ENCODE measurements around the gene XPO5.

Gene XPO5

GRCh38 chr6:43623880-43624785 lies 48.3 kb upstream of the XPO5 start:
- TF ChIP-seq CTCF (IDR thresholded peaks at IDR 0.05; ENCODE audit: low read depth, low read length, poor library complexity, severe bottlenecking) (no peak), EZH2phosphoT487 (IDR thresholded peaks at IDR 0.05; ENCODE audit: borderline replicate concordance, low read length) (no peak)
- H3K36me3 ChIP-seq (ENCODE audit: control insufficient read depth, low read length), result peaks cover 88% of the 10 kb centered on the region
- H3K79me2 ChIP-seq (ENCODE audit: control insufficient read depth, low read length), result peaks cover 24% of the 10 kb centered on the region
- H3F3A ChIP-seq (ENCODE audit: control insufficient read depth, insufficient read depth), result peaks cover 17% of the 10 kb centered on the region
- H3K4me2 ChIP-seq (ENCODE audit: low read length), result no peak overlapping the region
- no peak overlapping the region for H3K4me3 ChIP-seq (ENCODE audit: low read length)
- H3K9me2 ChIP-seq (replicated peaks; ENCODE audit: control insufficient read depth, low read length), result no peaks in the 10 kb centered on the region
- no peaks in the 10 kb centered on the region for H3K27me3 ChIP-seq (ENCODE audit: control insufficient read depth, low read length)
- H3K9me3 ChIP-seq (ENCODE audit: control insufficient read depth, insufficient read depth, low read length), result no peaks in the 10 kb centered on the region
- H3K4me1 ChIP-seq (ENCODE audit: control insufficient read depth, low read length), result peaks cover 12% of the 10 kb centered on the region
- no peak overlapping the region for H3K27ac ChIP-seq (ENCODE audit: low read depth, low read length)
- H4K20me1 ChIP-seq (ENCODE audit: control insufficient read depth, insufficient read depth, low read depth, low read length), result no peaks in the 10 kb centered on the region

GRCh38 chr6:43622541-43622940 lies 46.7 kb upstream of the XPO5 start:
- no peaks in the 10 kb centered on the region for H3K9me2 ChIP-seq (replicated peaks; ENCODE audit: control insufficient read depth, low read length)
- H3K36me3 ChIP-seq (ENCODE audit: control insufficient read depth, low read length), result peaks cover 80% of the 10 kb centered on the region
- TF ChIP-seq CTCF (IDR thresholded peaks at IDR 0.05; ENCODE audit: low read depth, low read length, poor library complexity, severe bottlenecking) (no peak), EZH2phosphoT487 (IDR thresholded peaks at IDR 0.05; ENCODE audit: borderline replicate concordance, low read length) (no peak)
- peaks cover 21% of the 10 kb centered on the region for H3F3A ChIP-seq (ENCODE audit: control insufficient read depth, insufficient read depth)
- H3K79me2 ChIP-seq (ENCODE audit: control insufficient read depth, low read length), result peaks cover 12% of the 10 kb centered on the region
- H3K4me3 ChIP-seq (ENCODE audit: low read length), result no peak overlapping the region
- H3K27ac ChIP-seq (ENCODE audit: low read depth, low read length), result no peak overlapping the region
- no peaks in the 10 kb centered on the region for H3K27me3 ChIP-seq (ENCODE audit: control insufficient read depth, low read length)
- peaks cover 7% of the 10 kb centered on the region for H3K4me1 ChIP-seq (ENCODE audit: control insufficient read depth, low read length)
- H3K9me3 ChIP-seq (ENCODE audit: control insufficient read depth, insufficient read depth, low read length), result no peaks in the 10 kb centered on the region
- H4K20me1 ChIP-seq (ENCODE audit: control insufficient read depth, insufficient read depth, low read depth, low read length), result no peaks in the 10 kb centered on the region
- no peak overlapping the region for H3K4me2 ChIP-seq (ENCODE audit: low read length)

- H3K9me3 ChIP-seq (ENCODE audit: control insufficient read depth, insufficient read depth, low read length), result no peaks in the 10 kb centered on the region
- peaks cover 5% of the 10 kb centered on the region for H3K79me2 ChIP-seq (ENCODE audit: control insufficient read depth, low read length)
- H3K36me3 ChIP-seq (ENCODE audit: control insufficient read depth, low read length), result peaks cover 75% of the 10 kb centered on the region
- no peaks in the 10 kb centered on the region; the same call in 1 of the 2 replicates for H3K4me1 ChIP-seq (ENCODE audit: control insufficient read depth, low read length)
- H3K4me3 ChIP-seq (ENCODE audit: low read length), result no peak overlapping the region
- H3K27ac ChIP-seq (ENCODE audit: low read depth, low read length), result no peak overlapping the region
- TF ChIP-seq EZH2phosphoT487 (IDR thresholded peaks at IDR 0.05; ENCODE audit: borderline replicate concordance, low read length) (no peak), CTCF (IDR thresholded peaks at IDR 0.05; ENCODE audit: low read depth, low read length, poor library complexity, severe bottlenecking) (no peak)
- no peaks in the 10 kb centered on the region for H3K27me3 ChIP-seq (ENCODE audit: control insufficient read depth, low read length)
- no peaks in the 10 kb centered on the region for H4K20me1 ChIP-seq (ENCODE audit: control insufficient read depth, insufficient read depth, low read depth, low read length)
- H3K9me2 ChIP-seq (replicated peaks; ENCODE audit: control insufficient read depth, low read length), result no peaks in the 10 kb centered on the region
- H3F3A ChIP-seq (ENCODE audit: control insufficient read depth, insufficient read depth), result peaks cover 21% of the 10 kb centered on the region
- no peak overlapping the region for H3K4me2 ChIP-seq (ENCODE audit: low read length)
Measured at GRCh38 chr6:43621836-43622180, 46.0 kb upstream of the XPO5 start.
